ENCODE results near the gene FZR1. TPM values are rescaled to one million over a fixed set of nuclear protein-coding genes. Genes with fewer than 3 reads are reported as not detected.

Gene FZR1
- total RNA-seq, 4 donors from 2014 or later = 15.9 to 32.0 (median 21.0) TPM

DNA sequence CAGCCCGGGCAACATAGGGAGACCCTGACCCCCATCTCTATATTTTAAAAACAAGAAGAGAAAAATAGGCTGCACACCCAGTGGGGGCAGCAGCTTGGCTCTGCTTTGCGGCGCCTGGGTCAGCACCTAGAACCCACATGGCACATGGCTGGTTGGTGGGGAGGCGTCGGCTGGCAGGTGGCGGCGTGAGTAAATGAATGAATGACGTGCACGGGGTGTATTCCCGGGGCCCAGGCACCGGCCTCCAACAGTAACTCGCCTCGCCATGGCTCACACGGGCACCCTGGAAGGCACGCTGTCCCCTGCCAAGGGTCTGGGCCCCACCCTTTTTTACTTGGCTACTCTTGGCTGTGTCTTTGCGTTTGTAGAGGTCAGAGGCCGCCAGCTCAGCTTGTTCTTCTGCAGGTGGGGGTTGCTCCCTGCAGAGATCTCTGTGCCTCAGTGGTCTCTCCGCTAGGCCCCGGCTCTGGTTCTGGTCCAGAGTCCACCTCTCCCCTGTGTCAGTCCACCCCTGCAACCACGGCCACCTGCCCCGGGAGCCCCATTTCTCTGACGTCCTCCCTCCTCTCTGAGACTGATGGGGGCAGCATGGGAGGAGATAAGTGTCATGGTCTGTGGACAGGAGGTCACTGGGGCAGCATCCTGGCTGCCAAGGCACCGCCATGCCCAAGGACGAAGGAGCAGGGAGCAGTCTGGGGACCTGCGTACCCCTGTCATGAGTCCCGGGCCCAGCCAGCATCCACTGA lies 5.6 kb downstream of the FZR1 start:
- intact Hi-C loops (cut with DNase I; ENCODE audit: low total_unique reads) = no loop called here
- Histone ChIP-seq H3K4me1 (peaks cover 16 to 42% of the 10 kb centered on the region in 2 donors), H3K27ac (no peak overlapping the region), H3K27me3 (no peaks in the 10 kb centered on the region), H3K9me3 (no peaks in the 10 kb centered on the region), H3K36me3 (no peaks in the 10 kb centered on the region), H3K4me3 (no peak overlapping the region)
- TF ChIP-seq, protein P1, sequence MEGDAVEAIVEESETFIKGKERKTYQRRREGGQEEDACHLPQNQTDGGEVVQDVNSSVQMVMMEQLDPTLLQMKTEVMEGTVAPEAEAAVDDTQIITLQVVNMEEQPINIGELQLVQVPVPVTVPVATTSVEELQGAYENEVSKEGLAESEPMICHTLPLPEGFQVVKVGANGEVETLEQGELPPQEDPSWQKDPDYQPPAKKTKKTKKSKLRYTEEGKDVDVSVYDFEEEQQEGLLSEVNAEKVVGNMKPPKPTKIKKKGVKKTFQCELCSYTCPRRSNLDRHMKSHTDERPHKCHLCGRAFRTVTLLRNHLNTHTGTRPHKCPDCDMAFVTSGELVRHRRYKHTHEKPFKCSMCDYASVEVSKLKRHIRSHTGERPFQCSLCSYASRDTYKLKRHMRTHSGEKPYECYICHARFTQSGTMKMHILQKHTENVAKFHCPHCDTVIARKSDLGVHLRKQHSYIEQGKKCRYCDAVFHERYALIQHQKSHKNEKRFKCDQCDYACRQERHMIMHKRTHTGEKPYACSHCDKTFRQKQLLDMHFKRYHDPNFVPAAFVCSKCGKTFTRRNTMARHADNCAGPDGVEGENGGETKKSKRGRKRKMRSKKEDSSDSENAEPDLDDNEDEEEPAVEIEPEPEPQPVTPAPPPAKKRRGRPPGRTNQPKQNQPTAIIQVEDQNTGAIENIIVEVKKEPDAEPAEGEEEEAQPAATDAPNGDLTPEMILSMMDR (IDR thresholded peaks at IDR 0.05 in 4 of 5, conservative IDR thresholded peaks at IDR 0.05 in 1 of 5) = no peak
- TF ChIP-seq POLR2A (IDR thresholded peaks at IDR 0.05) = no peak
- ATAC-seq (no peak), DNase-seq (no peak)
- in situ Hi-C loops (cut with MboI; ENCODE audit: low sequenced_read_pairs in 4 of 4) = no loop called here

DNA sequence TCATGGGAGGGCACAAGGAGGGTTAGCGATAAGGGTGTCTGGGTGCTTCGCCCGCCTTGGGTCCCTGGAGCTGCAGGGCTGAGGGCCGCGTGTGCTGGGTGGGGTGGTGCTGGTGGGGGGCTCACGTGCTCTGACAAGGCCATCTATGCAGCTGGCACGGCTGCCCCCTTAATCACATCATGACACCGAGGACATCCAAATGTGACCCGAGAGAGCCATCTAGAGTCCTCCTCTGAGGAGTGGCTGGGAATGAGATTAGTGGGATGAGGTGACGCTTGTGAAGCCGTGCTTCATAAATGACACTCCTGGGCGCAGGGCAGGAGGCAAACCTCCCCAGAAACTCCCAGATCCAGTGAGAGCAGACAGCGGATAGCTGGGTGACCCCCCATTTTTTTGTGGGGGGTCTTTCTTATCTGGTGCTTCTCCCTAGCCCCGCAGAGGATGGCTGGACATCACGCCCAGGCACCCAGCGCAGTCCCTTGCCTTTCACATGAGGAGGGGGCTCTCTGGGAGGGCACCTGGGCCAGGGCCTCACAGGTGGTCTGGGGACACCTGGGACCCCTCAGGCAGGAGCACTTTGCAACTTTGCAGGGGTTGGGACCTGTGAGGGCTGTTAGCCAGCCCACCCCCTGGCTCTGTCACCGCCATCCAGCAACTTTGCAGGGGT lies 6.6 kb downstream of the FZR1 start:
- Histone ChIP-seq H3K27ac (no peak overlapping the region), H3K9me3 (no peaks in the 10 kb centered on the region), H3K4me3 (no peak overlapping the region), H3K4me1 (peaks cover 10 to 34% of the 10 kb centered on the region in 2 donors), H3K36me3 (no peaks in the 10 kb centered on the region), H3K27me3 (no peaks in the 10 kb centered on the region)
- DNase-seq (no peak), ATAC-seq (no peak)
- in situ Hi-C loops (cut with MboI; ENCODE audit: low sequenced_read_pairs in 4 of 4) = no loop called here
- TF ChIP-seq, protein P1 (IDR thresholded peaks at IDR 0.05 in 4 of 5, conservative IDR thresholded peaks at IDR 0.05 in 1 of 5) = no peak
- no peak for TF ChIP-seq POLR2A (IDR thresholded peaks at IDR 0.05)
- intact Hi-C loops (cut with DNase I; ENCODE audit: low total_unique reads) = no loop called here

DNA sequence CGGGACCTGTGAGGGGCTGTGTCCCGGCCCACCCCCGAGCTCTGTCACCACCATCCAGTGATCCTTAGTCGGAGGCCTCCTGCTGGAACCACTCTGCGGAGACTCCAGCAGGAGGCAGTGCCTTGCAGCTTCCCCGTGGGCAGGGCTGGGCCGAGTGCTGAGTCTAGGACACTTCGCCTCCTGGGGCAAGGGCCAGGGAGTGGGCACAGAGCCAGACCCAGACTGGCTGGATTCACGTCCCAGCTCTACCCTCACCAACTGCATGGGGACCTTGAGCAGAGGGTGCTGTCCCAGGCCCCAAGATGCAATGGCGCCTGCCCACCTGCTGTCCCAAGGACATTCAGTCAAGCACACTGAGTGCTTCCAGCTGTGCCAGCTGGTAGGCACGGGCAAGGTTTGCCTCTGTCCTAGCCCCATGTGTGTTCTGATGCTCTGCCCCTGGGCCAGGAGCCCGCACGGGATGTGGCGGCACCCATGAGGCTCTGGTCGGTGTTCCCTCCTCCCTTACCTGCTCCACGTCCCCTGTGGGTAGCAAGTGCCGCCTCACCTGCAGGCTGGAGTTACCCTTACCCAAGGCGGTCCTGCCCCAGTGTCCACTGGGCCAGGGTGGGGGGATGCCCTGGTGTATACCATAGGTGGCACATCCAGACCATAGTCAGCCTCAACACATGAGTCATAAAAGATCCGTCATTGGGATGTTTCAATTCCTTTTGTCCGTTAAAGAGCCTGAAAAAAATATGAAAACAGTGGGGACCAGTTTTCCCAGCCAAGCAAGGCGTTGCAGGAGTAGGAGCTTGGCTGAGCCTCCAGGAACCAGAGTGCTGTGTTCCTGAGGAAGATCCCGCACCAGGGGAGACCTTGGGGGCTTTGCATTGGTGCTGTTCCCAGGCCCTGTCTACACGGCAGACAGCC lies 7.4 kb downstream of the FZR1 start:
- peaks cover 10 to 28% of the 10 kb centered on the region in 2 donors for H3K4me1 ChIP-seq
- in situ Hi-C loops (cut with MboI; ENCODE audit: low sequenced_read_pairs in 4 of 4) (no loop called here), intact Hi-C loops (cut with DNase I; ENCODE audit: low total_unique reads) (no loop called here)
- no peak overlapping the region for H3K27ac ChIP-seq
- no peaks in the 10 kb centered on the region for H3K27me3 ChIP-seq
- TF ChIP-seq, protein P1 (IDR thresholded peaks at IDR 0.05 in 4 of 5, conservative IDR thresholded peaks at IDR 0.05 in 1 of 5) = no peak
- no peak for TF ChIP-seq POLR2A (IDR thresholded peaks at IDR 0.05)
- H3K36me3 ChIP-seq = no peaks in the 10 kb centered on the region
- peak in 1 of 2 donors; percentile 25 for DNase-seq
- H3K9me3 ChIP-seq = no peaks in the 10 kb centered on the region
- H3K4me3 ChIP-seq = no peak overlapping the region
- no peak for ATAC-seq

DNA sequence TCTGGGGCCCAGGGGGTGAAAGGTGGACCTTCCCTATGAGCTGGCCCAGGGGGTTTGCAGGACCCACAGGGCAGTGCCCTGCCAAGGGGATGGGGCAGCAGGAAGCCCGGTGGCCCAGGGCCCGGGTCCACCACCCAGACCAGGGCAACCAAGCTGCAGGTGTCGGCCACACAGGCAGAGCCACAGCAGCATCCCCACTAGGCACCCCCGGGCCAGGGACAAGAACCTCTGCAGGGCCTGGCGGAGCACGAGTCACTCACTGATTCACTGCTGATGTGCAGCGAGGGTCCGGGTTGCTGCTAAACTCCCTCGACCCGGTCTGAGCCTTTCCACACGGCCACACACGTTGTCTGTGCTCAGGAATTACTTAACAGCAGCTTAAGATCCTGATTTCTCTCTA lies 8.8 kb downstream of the FZR1 start:
- ATAC-seq (no peak), DNase-seq (no peak)
- intact Hi-C loops (cut with DNase I; ENCODE audit: low total_unique reads) (no loop called here), in situ Hi-C loops (cut with MboI; ENCODE audit: low sequenced_read_pairs in 4 of 4) (no loop called here)
- peaks cover 10 to 23% of the 10 kb centered on the region in 2 donors for H3K4me1 ChIP-seq
- no peak overlapping the region for H3K27ac ChIP-seq
- no peak for TF ChIP-seq POLR2A (IDR thresholded peaks at IDR 0.05)
- TF ChIP-seq, protein P1 (IDR thresholded peaks at IDR 0.05 in 4 of 5, conservative IDR thresholded peaks at IDR 0.05 in 1 of 5) = no peak
- no peaks in the 10 kb centered on the region for H3K27me3 ChIP-seq
- H3K9me3 ChIP-seq = no peaks in the 10 kb centered on the region
- H3K36me3 ChIP-seq = no peaks in the 10 kb centered on the region
- H3K4me3 ChIP-seq = no peak overlapping the region

Measured in gastrocnemius medialis (tissue), 4 donors.